IMR-90 (cell line): ENCODE results near the gene RAD51B. TPM values are rescaled to one million over a fixed set of nuclear protein-coding genes. Genes with fewer than 3 reads are reported as not detected.

Experiments
- ATAC-seq: fragments of 200-7000 bp; cut with Tn5 transposase; 2 replicates; pipeline ENCODE4 v1.9.1; 2020; ENCODE audit warnings: low read depth, mild to moderate bottlenecking, moderate library complexity
- BruUV-seq: library from RNA; stranded (reverse); fragments of 400-500 nt; replicated peaks from 2 replicates; lab custom pipeline; 2021; lab: Mats Ljungman, UMichigan
- CTCF ChIA-PET: fragments of 300-600 bp; formaldehyde crosslinking; extraction: SDS; loops from one replicate; lab custom pipeline; 2021; ENCODE audit warnings: antibody characterized with exemption; lab: Yijun Ruan, JAX
- POLR2A ChIA-PET: fragments of 300-600 bp; sonication (Branson Sonifier 250); formaldehyde crosslinking; loops from one replicate; lab custom pipeline; 2022; ENCODE audit warnings: antibody characterized with exemption; ENCODE audit not compliant: unreplicated experiment; lab: Charles Lee
- DNase-seq: peaks from one replicate; pipeline ENCODE4 v3.0.0; 2013
- H2AFZ ChIP-seq: replicated peaks from 2 replicates; pipeline ENCODE3; 2013; ENCODE audit warnings: low read length, mild to moderate bottlenecking; ENCODE audit not compliant: poor library complexity
- H2AK5ac ChIP-seq: 2 replicates; pipeline ENCODE4 v1.6.1; 2013; ENCODE audit warnings: low read depth, low read length, inconsistent platforms
- H2AK9ac ChIP-seq: replicated peaks from 2 replicates; pipeline ENCODE3; 2013; ENCODE audit warnings: mild to moderate bottlenecking, low read depth, low read length, moderate library complexity; ENCODE audit not compliant: poor library complexity
- H2BK120ac ChIP-seq: 2 replicates; pipeline ENCODE4 v1.6.1; 2013; ENCODE audit warnings: low read depth, low read length, inconsistent platforms
- H2BK15ac ChIP-seq: 3 replicates; pipeline ENCODE4 v1.6.1; 2013; ENCODE audit warnings: low read depth, low read length, inconsistent platforms
- H2BK20ac ChIP-seq: 2 replicates; pipeline ENCODE4 v1.6.1; 2013; ENCODE audit warnings: low read depth, mild to moderate bottlenecking, inconsistent platforms, low read length, moderate library complexity
- H2BK5ac ChIP-seq: 2 replicates; pipeline ENCODE4 v1.6.1; 2013; ENCODE audit warnings: mild to moderate bottlenecking, low read depth, low read length, inconsistent platforms; ENCODE audit not compliant: poor library complexity, severe bottlenecking
- H3K14ac ChIP-seq: replicated peaks from 2 replicates; pipeline ENCODE4 v1.6.1; 2013; ENCODE audit warnings: low read depth, low read length, inconsistent platforms
- H3K18ac ChIP-seq: 2 replicates; pipeline ENCODE4 v1.6.1; 2013; ENCODE audit warnings: low read depth, low read length, control low read depth
- H3K23ac ChIP-seq: 2 replicates; pipeline ENCODE4 v1.6.1; 2013; ENCODE audit warnings: low read depth, low read length, inconsistent platforms
- H3K27ac ChIP-seq: 2 replicates; pipeline ENCODE4 v1.5.1; 2013; ENCODE audit warnings: mild to moderate bottlenecking, control low read depth, low read length; ENCODE audit not compliant: insufficient read depth
- H3K27me3 ChIP-seq: 2 replicates; pipeline ENCODE4 v1.6.1; 2013; ENCODE audit warnings: low read length; ENCODE audit not compliant: control insufficient read depth, insufficient read depth
- H3K36me3 ChIP-seq: 2 replicates; pipeline ENCODE4 v1.6.1; 2013; ENCODE audit warnings: low read length, mixed read lengths; ENCODE audit not compliant: control insufficient read depth, insufficient read depth
- H3K4ac ChIP-seq: 2 replicates; pipeline ENCODE4 v1.6.1; 2013; ENCODE audit warnings: low read depth, low read length, inconsistent platforms
- H3K4me1 ChIP-seq: 2 replicates; pipeline ENCODE4 v1.6.1; 2013; ENCODE audit warnings: low read length, mixed read lengths; ENCODE audit not compliant: control insufficient read depth, insufficient read depth
- H3K4me2 ChIP-seq: 2 replicates; pipeline ENCODE4 v1.6.1; 2013; ENCODE audit warnings: low read depth, mild to moderate bottlenecking, control low read depth, low read length, moderate library complexity
- H3K4me3 ChIP-seq: 2 replicates; pipeline ENCODE4 v1.5.1; 2013; ENCODE audit warnings: low read depth, mild to moderate bottlenecking, control low read depth, low read length, moderate library complexity; ENCODE audit not compliant: insufficient read depth
- H3K56ac ChIP-seq: 2 replicates; pipeline ENCODE4 v1.6.1; 2013; ENCODE audit warnings: low read length, inconsistent platforms; ENCODE audit not compliant: insufficient read depth; ENCODE audit errors: extremely low read depth
- H3K79me1 ChIP-seq, 2 experiments: 2 replicates each; pipeline ENCODE4 v1.6.1; 2013; ENCODE audit warnings: low read length in 2 of 2, inconsistent platforms in 1 of 2, low read depth in 1 of 2
- H3K9ac ChIP-seq: 2 replicates; pipeline ENCODE4 v1.6.1; 2013; ENCODE audit warnings: low read depth, low read length, control low read depth
- H3K9me1 ChIP-seq: 2 replicates; pipeline ENCODE4 v1.6.1; 2013; ENCODE audit warnings: low read length, inconsistent platforms; ENCODE audit not compliant: insufficient read depth
- H3K9me3 ChIP-seq: 2 replicates; pipeline ENCODE4 v1.6.1; 2013; ENCODE audit warnings: low read length; ENCODE audit not compliant: control insufficient read depth, insufficient read depth
- H4K20me1 ChIP-seq: 2 replicates; pipeline ENCODE4 v1.6.1; 2013; ENCODE audit warnings: low read length, inconsistent platforms; ENCODE audit not compliant: insufficient read depth
- H4K5ac ChIP-seq: 2 replicates; pipeline ENCODE4 v1.6.1; 2013; ENCODE audit warnings: mild to moderate bottlenecking, low read depth, low read length, control low read depth
- H4K8ac ChIP-seq, 2 experiments: 2 replicates each; pipeline ENCODE4 v1.6.1; 2013; ENCODE audit warnings: low read depth in 2 of 2, low read length in 2 of 2, control low read depth in 1 of 2, inconsistent platforms in 1 of 2
- H4K91ac ChIP-seq: 2 replicates; pipeline ENCODE4 v1.6.1; 2013; ENCODE audit warnings: low read depth, low read length, inconsistent platforms; ENCODE audit not compliant: insufficient read depth
- BHLHE40 ChIP-seq: fragments of 150-350 bp; IDR thresholded peaks from 2 replicates; pipeline ENCODE4 v1.6.1; 2016; ENCODE audit warnings: mild to moderate bottlenecking, low read depth, low read length
- CEBPB ChIP-seq: IDR thresholded peaks from 2 replicates; pipeline ENCODE4 v1.6.1; 2012; ENCODE audit warnings: low read depth, low read length, improper control_type of control experiment
- CHD1 ChIP-seq: IDR thresholded peaks from 2 replicates; pipeline ENCODE4 v1.6.1; 2012; ENCODE audit warnings: low read depth, low read length, improper control_type of control experiment
- CTCF ChIP-seq: conservative IDR thresholded peaks from 2 replicates; pipeline ENCODE4 v1.5.1; 2012; ENCODE audit warnings: mild to moderate bottlenecking, low read depth, low read length, improper control_type of control experiment
- ELK1 ChIP-seq: fragments of 150-350 bp; IDR thresholded peaks from 2 replicates; pipeline ENCODE4 v1.6.1; 2016; ENCODE audit warnings: low read depth, mild to moderate bottlenecking, low read length, moderate library complexity, borderline replicate concordance
- FOS ChIP-seq: fragments of 150-350 bp; IDR thresholded peaks from 2 replicates; pipeline ENCODE4 v1.6.1; 2016; ENCODE audit warnings: low read depth, low read length
- MAFK ChIP-seq: IDR thresholded peaks from 2 replicates; pipeline ENCODE4 v1.6.1; 2012; ENCODE audit warnings: low read depth, low read length, improper control_type of control experiment
- MAZ ChIP-seq: IDR thresholded peaks from 2 replicates; pipeline ENCODE4 v1.6.1; 2012; ENCODE audit warnings: low read depth, mild to moderate bottlenecking, low read length, improper control_type of control experiment, moderate library complexity, borderline replicate concordance
- MXI1 ChIP-seq: IDR thresholded peaks from 2 replicates; pipeline ENCODE4 v1.6.1; 2012; ENCODE audit warnings: low read depth, mild to moderate bottlenecking, low read length, moderate library complexity, borderline replicate concordance
- NFE2L2 ChIP-seq: fragments of 150-350 bp; IDR thresholded peaks from 2 replicates; pipeline ENCODE4 v1.6.1; 2016; ENCODE audit warnings: low read depth, mild to moderate bottlenecking, low read length
- POLR2A ChIP-seq: IDR thresholded peaks from 2 replicates; pipeline ENCODE4 v1.6.1; 2012; ENCODE audit warnings: mild to moderate bottlenecking, low read depth, low read length
- RAD21 ChIP-seq: IDR thresholded peaks from 2 replicates; pipeline ENCODE4 v1.6.1; 2012; ENCODE audit warnings: low read length, improper control_type of control experiment
- RCOR1 ChIP-seq: IDR thresholded peaks from 2 replicates; pipeline ENCODE4 v1.6.1; 2012; ENCODE audit warnings: mild to moderate bottlenecking, low read length, improper control_type of control experiment; ENCODE audit not compliant: insufficient replicate concordance
- RFX5 ChIP-seq: IDR thresholded peaks from 2 replicates; pipeline ENCODE4 v1.8.0; 2012; ENCODE audit warnings: low read depth, mild to moderate bottlenecking, low read length, moderate library complexity
- SMC3 ChIP-seq: fragments of 150-350 bp; IDR thresholded peaks from 2 replicates; pipeline ENCODE4 v1.6.1; 2016; ENCODE audit warnings: low read depth, mild to moderate bottlenecking, antibody characterized with exemption, low read length, moderate library complexity
- USF2 ChIP-seq: fragments of 150-350 bp; IDR thresholded peaks from 2 replicates; pipeline ENCODE4 v1.6.1; 2017; ENCODE audit warnings: mild to moderate bottlenecking, antibody characterized with exemption, low read length, low read depth
- WGBS, 2 experiments: methylation state at CpG; one replicate each; pipeline versions ENCODE4 v1.1.5 to v1.1.7; 2013; ENCODE audit warnings: missing lambda C conversion rate in 2 of 2; ENCODE audit not compliant: insufficient read length in 1 of 2; ENCODE audit errors: extremely low coverage in 2 of 2; 5-methylcytosine and 5-hydroxymethylcytosine counted together
- dilution Hi-C: fragments of 300-500 bp; cut with HindIII; formaldehyde crosslinking; loops from one replicate; pipeline ENCODE4 v1.14.3; 2018; ENCODE audit warnings: low sequenced_read_pairs; ENCODE audit not compliant: unreplicated experiment
- in situ Hi-C: fragments of 300-500 bp; cut with MboI; formaldehyde crosslinking; loops from 3 replicates; pipeline ENCODE4 v1.14.3; 2019; ENCODE audit warnings: low sequenced_read_pairs, inconsistent platforms, mixed read lengths
- intact Hi-C: fragments of 100-400 bp; cut with micrococcal nuclease; formaldehyde crosslinking; loops from 2 replicates; pipeline ENCODE4 v1.10.0; 2022
- polyA plus RNA-seq, 3 experiments: library from polyadenylated mRNA; depleted of rRNA; stranded (reverse); fragments of >200 nt; gene quantifications; 2 replicates each; pipeline ENCODE4 v1.2.3, GENCODE V29; 2012; ENCODE audit warnings: low replicate concordance in 1 of 3
- total RNA-seq: library from RNA; depleted of rRNA; stranded (reverse); fragments of >200 nt; gene quantifications from 2 replicates; pipeline ENCODE4 v1.2.3, GENCODE V29; 2012

Gene RAD51B
- total and polyA plus RNA-seq, 2 of the 4 experiments (the other 2 are of a cell fraction): 5.1 to 18.8 TPM

- no peak overlapping the region for H3K4ac ChIP-seq
- WGBS, 2 experiments: no CpG with 5 or more reads among the region's 6 CpGs
- H3K14ac ChIP-seq: no peak overlapping the region
- H3K9me1 ChIP-seq: no peaks in the 10 kb centered on the region
- no peaks in the 10 kb centered on the region for H3K36me3 ChIP-seq
- no peak overlapping the region for H2AK9ac ChIP-seq
- no peak overlapping the region for H2AFZ ChIP-seq
- H3K4me3 ChIP-seq: no peak overlapping the region; the same call in 1 of the 2 replicates
- no peaks in the 10 kb centered on the region for H3K27me3 ChIP-seq
- in situ Hi-C loops (no loop called here), intact Hi-C loops (no loop called here), dilution Hi-C loops (no loop called here)
- no peak overlapping the region; the same call in 1 of the 2 replicates for H3K9ac ChIP-seq
- no peak overlapping the region for H3K18ac ChIP-seq
- peak overlapping the region; percentile 22 for H2BK5ac ChIP-seq
- DNase-seq (peak; percentile 77), ATAC-seq (peak; percentile 98)
- no peaks in the 10 kb centered on the region for H3K9me3 ChIP-seq
- no peak overlapping the region for H4K5ac ChIP-seq
- H2BK120ac ChIP-seq: no peak overlapping the region
- H2BK20ac ChIP-seq: no peak overlapping the region
- no peaks in the 10 kb centered on the region for H3K4me1 ChIP-seq
- H4K8ac ChIP-seq: no peak overlapping the region; a peak in 1 of 4 replicates
- ChIA-PET CTCF (no interaction called here), POLR2A (no interaction called here)
- no peak overlapping the region for H3K56ac ChIP-seq
- H2AK5ac ChIP-seq: no peak overlapping the region
- peak overlapping the region; percentile 97 for H3K4me2 ChIP-seq
- no peak overlapping the region for H3K23ac ChIP-seq
- H4K20me1 ChIP-seq: no peaks in the 10 kb centered on the region
- H3K27ac ChIP-seq: no peak overlapping the region
- H4K91ac ChIP-seq: no peak overlapping the region
- no TSS peak for BruUV-seq
- H3K79me1 ChIP-seq: no peaks in the 10 kb centered on the region
- TF ChIP-seq ELK1 (no peak), SMC3 (no peak), MAZ (no peak), CTCF (no peak), RFX5 (no peak), MAFK (no peak), RCOR1 (no peak), CEBPB (no peak), POLR2A (no peak), CHD1 (no peak), RAD21 (no peak), MXI1 (no peak), BHLHE40 (no peak), NFE2L2 (no peak), FOS (no peak), USF2 (no peak)
- H2BK15ac ChIP-seq: no peak overlapping the region
Measured at GRCh38 chr14:68047906-68048305, 228.3 kb downstream of the RAD51B start.
